ENCODE measurements around the gene MTA1.
A peak's percentile ranks its signal among the peaks of the same experiment; 100 is the strongest.

Gene MTA1

DNA sequence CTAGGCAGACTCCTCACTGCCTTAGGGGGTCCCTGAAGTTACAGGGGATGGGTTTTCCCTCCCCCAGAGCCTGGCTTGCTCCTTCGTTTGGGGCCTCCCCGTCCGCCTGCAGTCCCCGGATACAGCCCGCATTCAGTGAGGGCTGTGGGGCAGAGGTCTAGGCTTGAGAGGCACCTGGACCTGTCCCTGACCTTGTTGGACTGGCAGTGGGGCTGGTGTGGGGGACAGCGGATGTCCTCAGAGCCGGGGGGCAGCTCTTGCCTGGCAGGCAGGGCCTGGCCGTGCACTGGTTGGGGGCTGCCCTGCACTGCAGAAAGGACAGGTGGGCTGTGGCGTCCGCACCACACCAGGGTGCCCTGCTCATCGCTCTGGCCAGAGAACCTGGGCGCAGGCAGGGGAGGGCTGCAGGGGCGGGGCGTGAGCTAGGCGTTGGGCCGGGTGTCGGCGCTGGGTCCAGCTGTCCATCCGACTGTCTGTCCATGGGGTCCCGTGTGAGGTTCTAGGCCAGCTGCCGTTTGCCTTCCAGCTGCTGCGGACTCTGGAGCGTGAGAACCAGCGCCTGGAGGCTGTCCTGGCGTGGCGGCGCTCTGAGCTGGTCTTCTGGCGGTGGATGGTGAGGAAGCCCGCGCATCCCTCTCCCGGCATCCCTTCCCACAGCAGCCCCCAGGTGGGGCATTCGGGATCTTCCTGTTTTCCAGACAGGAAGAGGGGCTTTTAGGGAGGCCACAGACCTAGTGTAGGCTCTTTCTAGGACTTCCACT, 77.4 kb downstream of the MTA1 start:
- Histone ChIP-seq H2AK5ac (ENCODE audit: low read length) (no peak overlapping the region), H3K27ac (ENCODE audit: low read depth, low read length) (no peak overlapping the region), H3K27me3 (ENCODE audit: insufficient read depth, low read length) (no peaks in the 10 kb centered on the region), H2BK5ac (ENCODE audit: low read depth, low read length, poor library complexity) (no peak overlapping the region), H3K18ac (ENCODE audit: low read length) (no peak overlapping the region), H4K12ac (ENCODE audit: low read depth, low read length) (no peak overlapping the region), H2BK120ac (ENCODE audit: insufficient read depth, low read length, poor library complexity) (no peak overlapping the region), H3K36me3 (ENCODE audit: control insufficient read depth in 1 of 2, insufficient read depth in 2 of 2, low read length in 2 of 2) (peaks cover 3 to 9% of the 10 kb centered on the region in 2 experiments), H3K4ac (ENCODE audit: low read depth, low read length) (no peak overlapping the region), H4K8ac (ENCODE audit: low read depth, low read length) (no peak overlapping the region), H3K4me3 (ENCODE audit: low read depth, low read length) (no peak overlapping the region), H4K91ac (ENCODE audit: low read depth, low read length) (no peak overlapping the region), H2AFZ (ENCODE audit: insufficient read depth, low read length, poor library complexity) (no peak overlapping the region), H3K14ac (ENCODE audit: low read length) (no peak overlapping the region), H3K79me1 (ENCODE audit: low read length) (no peaks in the 10 kb centered on the region), H3K4me1 (ENCODE audit: control insufficient read depth in 1 of 2, insufficient read depth in 2 of 2, low read length in 2 of 2) (peaks cover under 1 to 2% of the 10 kb centered on the region in 2 experiments), H3K79me2 (ENCODE audit: control insufficient read depth, insufficient read depth, low read length, poor library complexity) (no peaks in the 10 kb centered on the region), H2BK12ac (ENCODE audit: low read length) (no peak overlapping the region), H3K4me2 (ENCODE audit: low read length) (no peak overlapping the region), H3K9ac (ENCODE audit: low read length) (no peak overlapping the region), H3K9me3 (ENCODE audit: insufficient read depth, low read depth, low read length) (peaks cover 36% of the 10 kb centered on the region), H3K23ac (ENCODE audit: low read length) (no peak overlapping the region)
- DNase-seq = peak in 1 of 2 donors; percentile 58
- no CpG with 5 or more reads among the region's 32 CpGs for WGBS (ENCODE audit: extremely low coverage, insufficient coverage, insufficient read length)

DNA sequence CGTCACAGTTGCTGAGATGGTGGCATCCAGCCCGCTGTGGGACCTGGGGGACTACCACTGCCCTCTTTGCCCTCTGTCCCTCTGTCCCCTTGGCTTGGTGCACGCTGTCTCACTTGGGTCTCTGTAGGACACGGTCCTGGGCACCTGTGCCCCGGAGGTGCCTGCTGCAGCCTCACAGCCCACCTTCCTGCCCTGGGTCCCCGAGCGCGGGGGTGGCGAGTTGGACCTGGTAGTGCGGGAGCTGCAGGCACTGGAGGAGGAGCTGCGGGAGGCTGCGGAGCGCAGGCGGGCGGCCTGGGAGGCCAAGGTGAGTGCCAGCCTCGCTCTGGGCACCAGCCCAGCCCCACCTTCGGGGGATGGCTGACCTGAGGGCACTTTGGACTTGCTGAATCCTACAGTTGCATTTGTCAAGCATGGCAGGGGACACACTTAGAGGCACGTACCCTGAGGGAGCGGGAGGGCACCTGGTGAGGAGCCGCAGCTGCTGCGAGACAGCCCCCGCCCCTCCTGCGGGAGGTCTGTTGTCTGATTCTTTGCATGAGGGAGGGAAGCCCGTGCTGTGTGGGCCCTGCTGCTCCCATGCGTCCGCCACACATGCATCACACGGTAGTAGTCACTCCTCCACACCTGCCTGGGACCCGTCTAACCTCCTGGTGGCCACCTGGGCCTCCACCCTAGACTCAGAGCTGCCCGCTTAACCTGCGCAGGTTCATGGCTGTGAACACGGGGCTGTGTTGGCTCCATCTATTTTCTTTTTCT, 78.2 kb downstream of the MTA1 start:
- H3K4ac ChIP-seq (ENCODE audit: low read depth, low read length) = no peak overlapping the region
- no peaks in the 10 kb centered on the region for H3K4me1 ChIP-seq (ENCODE audit: control insufficient read depth in 1 of 2, insufficient read depth in 2 of 2, low read length in 2 of 2)
- no peaks in the 10 kb centered on the region for H3K79me2 ChIP-seq (ENCODE audit: control insufficient read depth, insufficient read depth, low read length, poor library complexity)
- DNase-seq = peak; percentile 85 to 90
- H3K23ac ChIP-seq (ENCODE audit: low read length) = no peak overlapping the region
- H3K27me3 ChIP-seq (ENCODE audit: insufficient read depth, low read length) = no peaks in the 10 kb centered on the region
- H4K8ac ChIP-seq (ENCODE audit: low read depth, low read length) = no peak overlapping the region
- H3K36me3 ChIP-seq (ENCODE audit: control insufficient read depth in 1 of 2, insufficient read depth in 2 of 2, low read length in 2 of 2) = peaks cover 0 to 5% of the 10 kb centered on the region in 2 experiments
- H3K18ac ChIP-seq (ENCODE audit: low read length) = no peak overlapping the region
- WGBS (ENCODE audit: extremely low coverage, insufficient coverage, insufficient read length) = no CpG with 5 or more reads among the region's 31 CpGs
- H3K9me3 ChIP-seq (ENCODE audit: insufficient read depth, low read depth, low read length) = peaks cover 37% of the 10 kb centered on the region
- no peak overlapping the region for H4K91ac ChIP-seq (ENCODE audit: low read depth, low read length)
- no peak overlapping the region for H3K9ac ChIP-seq (ENCODE audit: low read length)
- H2AK5ac ChIP-seq (ENCODE audit: low read length) = no peak overlapping the region
- no peak overlapping the region for H3K14ac ChIP-seq (ENCODE audit: low read length)
- H2BK120ac ChIP-seq (ENCODE audit: insufficient read depth, low read length, poor library complexity) = no peak overlapping the region
- H2AFZ ChIP-seq (ENCODE audit: insufficient read depth, low read length, poor library complexity) = no peak overlapping the region
- no peak overlapping the region for H2BK5ac ChIP-seq (ENCODE audit: low read depth, low read length, poor library complexity)
- no peak overlapping the region for H3K4me3 ChIP-seq (ENCODE audit: low read depth, low read length)
- H2BK12ac ChIP-seq (ENCODE audit: low read length) = no peak overlapping the region
- H4K12ac ChIP-seq (ENCODE audit: low read depth, low read length) = peak overlapping the region; percentile 40
- no peak overlapping the region for H3K27ac ChIP-seq (ENCODE audit: low read depth, low read length)
- no peaks in the 10 kb centered on the region for H3K79me1 ChIP-seq (ENCODE audit: low read length)
- no peak overlapping the region for H3K4me2 ChIP-seq (ENCODE audit: low read length)

DNA sequence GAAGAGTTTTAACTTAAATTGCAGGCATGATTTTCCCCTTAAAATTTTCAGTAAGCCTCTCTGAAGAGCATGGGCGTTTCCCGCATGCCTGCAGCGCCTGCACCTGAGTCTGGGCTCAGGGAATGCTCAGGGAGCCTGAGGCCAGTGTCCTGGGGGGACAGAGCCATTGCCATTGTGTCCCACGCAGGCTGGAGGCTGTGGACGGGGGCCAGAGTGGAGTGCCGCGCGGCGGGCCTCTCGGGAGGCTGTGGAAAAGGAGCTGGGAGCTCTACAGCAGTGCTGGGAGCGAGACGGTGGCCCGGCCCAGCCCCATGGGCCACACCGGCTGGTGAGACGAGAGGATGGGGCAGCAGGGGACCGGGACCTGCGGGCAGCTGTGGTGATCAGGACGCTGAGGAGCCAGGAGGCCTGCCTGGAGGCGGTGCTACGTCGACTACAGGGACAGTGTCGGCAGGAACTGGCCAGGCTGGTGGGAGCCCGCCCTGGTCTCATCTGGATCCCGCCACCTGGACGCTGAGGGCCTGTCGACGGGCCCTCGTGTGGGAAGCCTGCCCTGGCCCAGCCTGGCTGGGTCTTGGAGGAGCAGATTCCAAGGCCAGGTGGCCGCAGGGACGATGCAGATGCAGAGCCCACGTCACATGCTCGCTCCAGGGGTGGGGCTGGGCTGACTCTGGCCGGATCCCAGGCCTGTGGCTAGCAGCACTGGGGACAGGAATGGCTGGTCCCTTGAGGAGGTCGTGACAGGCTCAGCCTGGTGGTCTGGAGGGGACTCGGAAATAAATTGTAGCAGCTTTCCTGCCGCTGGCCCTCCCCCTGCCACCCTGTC, 79.0 kb downstream of the MTA1 start:
- no peak overlapping the region for H3K4ac ChIP-seq (ENCODE audit: low read depth, low read length)
- H4K91ac ChIP-seq (ENCODE audit: low read depth, low read length) = no peak overlapping the region
- no peaks in the 10 kb centered on the region for H3K4me1 ChIP-seq (ENCODE audit: control insufficient read depth in 1 of 2, insufficient read depth in 2 of 2, low read length in 2 of 2)
- H3K36me3 ChIP-seq (ENCODE audit: control insufficient read depth in 1 of 2, insufficient read depth in 2 of 2, low read length in 2 of 2) = peaks cover 0 to 5% of the 10 kb centered on the region in 2 experiments
- no peak overlapping the region for H3K27ac ChIP-seq (ENCODE audit: low read depth, low read length)
- no peak overlapping the region for H3K9ac ChIP-seq (ENCODE audit: low read length)
- WGBS (ENCODE audit: extremely low coverage, insufficient coverage, insufficient read length) = no CpG with 5 or more reads among the region's 36 CpGs
- H2BK12ac ChIP-seq (ENCODE audit: low read length) = no peak overlapping the region
- no peaks in the 10 kb centered on the region for H3K79me2 ChIP-seq (ENCODE audit: control insufficient read depth, insufficient read depth, low read length, poor library complexity)
- no peak overlapping the region for H3K4me3 ChIP-seq (ENCODE audit: low read depth, low read length)
- no peaks in the 10 kb centered on the region for H3K79me1 ChIP-seq (ENCODE audit: low read length)
- no peak overlapping the region for H2BK5ac ChIP-seq (ENCODE audit: low read depth, low read length, poor library complexity)
- no peak overlapping the region for H4K12ac ChIP-seq (ENCODE audit: low read depth, low read length)
- H3K14ac ChIP-seq (ENCODE audit: low read length) = no peak overlapping the region
- peaks cover 42% of the 10 kb centered on the region for H3K9me3 ChIP-seq (ENCODE audit: insufficient read depth, low read depth, low read length)
- H4K8ac ChIP-seq (ENCODE audit: low read depth, low read length) = no peak overlapping the region
- H2AFZ ChIP-seq (ENCODE audit: insufficient read depth, low read length, poor library complexity) = no peak overlapping the region
- no peak overlapping the region for H3K23ac ChIP-seq (ENCODE audit: low read length)
- DNase-seq = peak; percentile 96 to 98
- no peaks in the 10 kb centered on the region for H3K27me3 ChIP-seq (ENCODE audit: insufficient read depth, low read length)
- H2AK5ac ChIP-seq (ENCODE audit: low read length) = no peak overlapping the region
- H3K18ac ChIP-seq (ENCODE audit: low read length) = no peak overlapping the region
- no peak overlapping the region for H3K4me2 ChIP-seq (ENCODE audit: low read length)
- H2BK120ac ChIP-seq (ENCODE audit: insufficient read depth, low read length, poor library complexity) = no peak overlapping the region

DNA sequence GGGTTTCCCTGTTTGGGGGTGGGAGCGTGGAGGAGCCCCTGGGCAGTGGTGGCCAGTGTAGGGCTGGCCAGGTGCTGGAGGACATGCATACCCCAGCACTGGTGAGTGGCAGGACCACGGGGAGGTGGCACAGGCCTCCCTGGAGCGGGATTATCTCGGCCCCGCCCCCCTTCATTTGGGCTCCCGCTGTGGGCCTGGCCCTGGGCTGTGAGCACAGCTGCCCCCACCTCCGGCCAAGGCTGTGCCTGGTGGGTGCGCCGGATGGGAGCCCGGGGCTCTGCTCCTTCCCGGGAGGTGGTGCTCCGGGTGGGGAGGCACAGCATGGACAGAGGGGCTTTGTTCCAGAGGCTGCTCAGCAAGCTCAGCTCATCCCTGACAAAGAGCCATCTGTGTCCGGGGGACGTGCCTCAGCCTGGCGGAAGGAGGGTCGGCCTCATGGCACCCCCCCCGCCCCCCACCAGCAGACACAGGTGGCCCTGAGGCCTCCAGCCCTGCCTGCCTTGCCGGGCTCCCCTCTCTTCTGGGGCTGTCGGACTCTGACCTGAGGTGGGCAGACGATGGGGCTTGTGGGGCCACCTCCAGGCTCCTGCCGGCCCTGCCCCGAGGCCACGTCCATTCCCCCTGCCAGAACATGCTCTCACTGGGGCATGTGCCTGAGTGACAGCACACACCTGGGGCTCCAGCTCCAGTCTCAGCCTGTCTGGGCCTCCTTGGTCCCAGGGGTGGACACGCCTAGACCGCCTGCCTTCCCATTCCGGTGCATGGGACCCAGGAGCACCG, 79.8 kb downstream of the MTA1 start:
- Histone ChIP-seq H2AK5ac (ENCODE audit: low read length) (no peak overlapping the region), H3K14ac (ENCODE audit: low read length) (no peak overlapping the region), H3K4ac (ENCODE audit: low read depth, low read length) (no peak overlapping the region), H4K12ac (ENCODE audit: low read depth, low read length) (no peak overlapping the region), H2AFZ (ENCODE audit: insufficient read depth, low read length, poor library complexity) (no peak overlapping the region), H3K23ac (ENCODE audit: low read length) (no peak overlapping the region), H3K18ac (ENCODE audit: low read length) (no peak overlapping the region), H2BK5ac (ENCODE audit: low read depth, low read length, poor library complexity) (no peak overlapping the region), H4K91ac (ENCODE audit: low read depth, low read length) (no peak overlapping the region), H3K27ac (ENCODE audit: low read depth, low read length) (no peak overlapping the region), H3K4me1 (ENCODE audit: control insufficient read depth in 1 of 2, insufficient read depth in 2 of 2, low read length in 2 of 2) (no peaks in the 10 kb centered on the region), H3K4me2 (ENCODE audit: low read length) (no peak overlapping the region), H3K4me3 (ENCODE audit: low read depth, low read length) (no peak overlapping the region), H4K8ac (ENCODE audit: low read depth, low read length) (no peak overlapping the region), H2BK12ac (ENCODE audit: low read length) (no peak overlapping the region), H3K9me3 (ENCODE audit: insufficient read depth, low read depth, low read length) (peaks cover 47% of the 10 kb centered on the region), H2BK120ac (ENCODE audit: insufficient read depth, low read length, poor library complexity) (no peak overlapping the region), H3K79me2 (ENCODE audit: control insufficient read depth, insufficient read depth, low read length, poor library complexity) (no peaks in the 10 kb centered on the region), H3K9ac (ENCODE audit: low read length) (no peak overlapping the region), H3K27me3 (ENCODE audit: insufficient read depth, low read length) (no peaks in the 10 kb centered on the region), H3K79me1 (ENCODE audit: low read length) (no peaks in the 10 kb centered on the region), H3K36me3 (ENCODE audit: control insufficient read depth in 1 of 2, insufficient read depth in 2 of 2, low read length in 2 of 2) (peaks cover 0 to 5% of the 10 kb centered on the region in 2 experiments)
- no CpG with 5 or more reads among the region's 27 CpGs for WGBS (ENCODE audit: extremely low coverage, insufficient coverage, insufficient read length)
- DNase-seq = peak in 1 of 2 donors; percentile 36

Data from trophoblast cell (in vitro differentiated cells and primary cell).